GM12878 (cell line): ENCODE measurements around the gene DENND6B. TPM values are rescaled to one million over a fixed set of nuclear protein-coding genes. Genes with fewer than 3 reads are reported as not detected.

ENCODE experiments used
- ATAC-seq: fragments of 200-7000 bp; cut with Tn5 transposase; 3 replicates; pipeline ENCODE4 v1.9.1; 2020; ENCODE audit warnings: mild to moderate bottlenecking, moderate library complexity
- BruUV-seq: library from RNA; stranded (reverse); fragments of 400-500 nt; replicated peaks from 2 replicates; lab custom pipeline; 2021; lab: Mats Ljungman, UMichigan
- CTCF ChIA-PET: fragments of 300-600 bp; sonication (Branson Sonifier 250); formaldehyde crosslinking; extraction: SDS; loops from one replicate; lab custom pipeline; 2021; ENCODE audit warnings: inconsistent platforms; lab: Yijun Ruan, JAX
- POLR2A ChIA-PET: fragments of 350-600 bp; formaldehyde crosslinking; extraction: SDS; loops from one replicate; lab custom pipeline; 2021; ENCODE audit warnings: inconsistent platforms; lab: Charles Lee
- RAD21 ChIA-PET: fragments of 300-600 bp; sonication (Branson Sonifier 250); formaldehyde crosslinking; loops from one replicate; lab custom pipeline; 2023; ENCODE audit warnings: antibody characterized with exemption; ENCODE audit not compliant: unreplicated experiment; lab: Charles Lee
- SMC1A ChIA-PET: fragments of 300-600 bp; sonication (Branson Sonifier 250); formaldehyde crosslinking; loops from one replicate; lab custom pipeline; 2023; ENCODE audit not compliant: unreplicated experiment, uncharacterized antibody; lab: Charles Lee
- DNase-seq: peaks from one replicate; pipeline ENCODE4 v3.0.0-alpha.2; 2011; ENCODE audit warnings: low read depth, low spot score
- FAIRE-seq: peaks from 3 replicates; lab custom pipeline; 2011; peaks lifted over from hg19 to GRCh38; lab: Jason Lieb, UNC
- H2AFZ ChIP-seq: 2 replicates; pipeline ENCODE4 v1.6.0; 2011; ENCODE audit warnings: low read depth, low read length, control low read depth; ENCODE audit not compliant: control insufficient read depth
- H3K27ac ChIP-seq: 2 replicates; pipeline ENCODE4 v1.5.1; 2011; ENCODE audit warnings: control low read depth; ENCODE audit not compliant: control insufficient read depth, insufficient read depth
- H3K27me3 ChIP-seq, 2 experiments: replicated peaks in 1 of 2; 2 replicates each; pipeline versions ENCODE4 v1.6.0 to v1.6.1; 2011; ENCODE audit warnings: low read length in 1 of 2; ENCODE audit not compliant: control insufficient read depth in 2 of 2, insufficient read depth in 2 of 2
- H3K36me3 ChIP-seq, 2 experiments: 2 replicates each; pipeline ENCODE4 v1.5.1; 2011; ENCODE audit warnings: low read length in 1 of 2; ENCODE audit not compliant: control insufficient read depth in 2 of 2, insufficient read depth in 2 of 2
- H3K4me1 ChIP-seq: 2 replicates; pipeline ENCODE4 v1.6.1; 2011; ENCODE audit warnings: mild to moderate bottlenecking, low read length, moderate library complexity, mixed read lengths; ENCODE audit not compliant: control insufficient read depth, insufficient read depth
- H3K4me2 ChIP-seq: 2 replicates; pipeline ENCODE4 v1.6.0; 2011; ENCODE audit warnings: control low read depth; ENCODE audit not compliant: control insufficient read depth, insufficient read depth
- H3K4me3 ChIP-seq: fragments of 200-600 bp; sonication (generic); 2 replicates; pipeline ENCODE4 v1.5.1; 2016
- H3K79me2 ChIP-seq: 2 replicates; pipeline ENCODE4 v1.6.0; 2011; ENCODE audit warnings: low read length; ENCODE audit not compliant: control insufficient read depth, insufficient read depth
- H3K9ac ChIP-seq: 2 replicates; pipeline ENCODE4 v1.8.0; 2011; ENCODE audit warnings: low read length, control low read depth, mixed read lengths; ENCODE audit not compliant: control insufficient read depth, insufficient read depth
- H3K9me3 ChIP-seq: replicated peaks from 3 replicates; pipeline ENCODE4 v1.5.1; 2011; ENCODE audit warnings: mild to moderate bottlenecking, low read length; ENCODE audit not compliant: control insufficient read depth, insufficient read depth
- H4K20me1 ChIP-seq: 2 replicates; pipeline ENCODE4 v1.6.0; 2011; ENCODE audit not compliant: control insufficient read depth, insufficient read depth
- CEBPB ChIP-seq, 2 experiments: fragments of 150-350 bp in 1 of 2; IDR thresholded peaks; 2 replicates each; pipeline ENCODE4 v1.6.1; 2012 to 2014; ENCODE audit warnings: low read depth in 2 of 2, low read length in 2 of 2, borderline replicate concordance in 1 of 2, inconsistent platforms in 1 of 2
- ELK1 ChIP-seq: IDR thresholded peaks from 2 replicates; pipeline ENCODE4 v1.6.1; 2012; ENCODE audit warnings: low read depth, low read length, improper control_type of control experiment
- JUND ChIP-seq: IDR thresholded peaks from 2 replicates; pipeline ENCODE4 v1.6.1; 2012; ENCODE audit warnings: low read depth, mild to moderate bottlenecking, low read length, improper control_type of control experiment, moderate library complexity
- KDM1A ChIP-seq: fragments of 200-600 bp; sonication (generic); IDR thresholded peaks from 2 replicates; pipeline ENCODE4 v1.6.1; 2016; ENCODE audit warnings: borderline replicate concordance
- MLLT1 ChIP-seq: fragments of 450-650 bp; IDR thresholded peaks from 2 replicates; pipeline ENCODE4 v1.6.1; 2016; ENCODE audit warnings: mild to moderate bottlenecking
- NR2C1 ChIP-seq: fragments of 450-650 bp; IDR thresholded peaks from 2 replicates; pipeline ENCODE4 v1.6.1; 2017; ENCODE audit warnings: antibody characterized with exemption, mild to moderate bottlenecking, moderate library complexity
- WGBS: methylation state at CpG from one replicate; pipeline ENCODE4 v1.1.6; 2016; ENCODE audit warnings: low lambda C conversion rate; ENCODE audit not compliant: insufficient replicate concordance, insufficient coverage; ENCODE audit errors: missing lambda C conversion rate; 5-methylcytosine and 5-hydroxymethylcytosine counted together
- in situ Hi-C: fragments of 300-500 bp; cut with MboI; formaldehyde crosslinking; loops from 9 replicates; pipeline ENCODE4 v1.14.3; 2018; ENCODE audit warnings: mixed read lengths
- intact Hi-C: fragments of 100-400 bp; cut with micrococcal nuclease; formaldehyde crosslinking; loops from one replicate; pipeline ENCODE4 v1.14.2; 2022; ENCODE audit not compliant: unreplicated experiment
- polyA plus RNA-seq, 11 experiments: library from polyadenylated mRNA; depleted of rRNA in 4 of 11; unstranded in 6 of 11; stranded (reverse) in 5 of 11; fragments of >200 nt; fragmentation: Nextera tagmentation in 4 of 11; fragmentation: Illumina TruSeq in 1 of 11; extraction: Ambion mirVana in 4 of 11; extraction: Trizol in 1 of 11; gene quantifications; 1 replicate in 1 of 11; 2 replicates in 10 of 11; pipeline versions ENCODE4 v1.2.1 to v1.2.3, GENCODE V29; 2011 to 2016; ENCODE audit warnings: inconsistent platforms in 2 of 11, missing spikeins in 2 of 11, low read depth in 1 of 11
- total RNA-seq, 4 experiments: library from RNA; depleted of rRNA in 3 of 4; stranded (reverse); fragments of >200 nt in 3 of 4; fragmentation: Illumina TruSeq in 1 of 4; extraction: Trizol in 1 of 4; gene quantifications; 2 replicates each; pipeline versions ENCODE4 v1.2.1 to v1.2.3, GENCODE V29; 2013 to 2021

DENND6B gene
- total and polyA plus RNA-seq, 10 of the 15 experiments (the other 5 are each of a cell fraction or from before 2014, with no cell fraction given): 0.72 to 11.3 (median 6.2) TPM

- no peak for TF ChIP-seq MLLT1
- no peak for TF ChIP-seq KDM1A
- peak; percentile 1; the same call in 1 of the 2 replicates for TF ChIP-seq NR2C1
- TF ChIP-seq ELK1: no peak
- no peak for TF ChIP-seq CEBPB (IDR thresholded peaks at IDR 0.05; ENCODE audit: borderline replicate concordance in 1 of 2, low read depth in 2 of 2, low read length in 2 of 2)
Measured at GRCh38 chr22:50299785-50300619, 26.8 kb downstream of the DENND6B start (continued).

- POLR2A ChIA-PET: interaction anchor here (1.6 kb wide), 1 partner anchor 23 kb away, joined by 3 read pairs; no protein-coding TSS in a partner anchor
- Histone ChIP-seq H2AFZ (no peak overlapping the region), H3K4me2 (peak overlapping the region; percentile 55)
Measured at GRCh38 chr22:50298937-50299784, 27.7 kb downstream of the DENND6B start.

More at GRCh38 chr22:50298937-50299784, 27.7 kb downstream of the DENND6B start:
- Histone ChIP-seq H3K79me2 (peaks cover 75% of the 10 kb centered on the region), H4K20me1 (peaks cover 4% of the 10 kb centered on the region), H3K36me3 (peaks cover 3 to 4% of the 10 kb centered on the region in 2 experiments; a peak in 3 of 4 replicates), H3K27me3 (no peaks in the 10 kb centered on the region), H3K4me1 (peaks cover 39% of the 10 kb centered on the region), H3K4me3 (peak overlapping the region; percentile 47; the same call in 1 of the 2 replicates), H3K9me3 (no peaks in the 10 kb centered on the region), H3K9ac (no peak overlapping the region), H3K27ac (no peak overlapping the region)
- peak; percentile 9; the same call in 2 of the 3 replicates for ATAC-seq
- ChIA-PET CTCF (interaction anchor here (0.7 to 1.2 kb wide), 2 partner anchors 23 to 35 kb away, joined by 3 read pairs; no protein-coding TSS in a partner anchor), SMC1A (no interaction called here), RAD21 (no interaction called here)
- intact Hi-C loops: no loop called here
- 69% methylated on average over 27 of the region's 59 CpGs for WGBS
- no peak for DNase-seq
- no TSS peak for BruUV-seq
- in situ Hi-C loops: no loop called here
- no peak for FAIRE-seq
- TF ChIP-seq NR2C1: peak; percentile 62; the same call in 1 of the 2 replicates
- no peak for TF ChIP-seq JUND
